GM18951 (cell line): ENCODE data around the gene LIME1.

Experiments used
- POLR2A ChIP-seq: IDR thresholded peaks from 4 replicates; pipeline ENCODE4 v1.6.1; 2011; ENCODE audit warnings: mild to moderate bottlenecking; ENCODE audit not compliant: insufficient read length, insufficient read depth; ENCODE audit errors: extremely low read depth
- in situ Hi-C: fragments of 300-500 bp; cut with MboI; formaldehyde crosslinking; loops from one replicate; pipeline ENCODE4 v1.12.0; 2022; ENCODE audit warnings: low sequenced_read_pairs, mixed read lengths, inconsistent platforms; ENCODE audit not compliant: unreplicated experiment

Gene LIME1

DNA sequence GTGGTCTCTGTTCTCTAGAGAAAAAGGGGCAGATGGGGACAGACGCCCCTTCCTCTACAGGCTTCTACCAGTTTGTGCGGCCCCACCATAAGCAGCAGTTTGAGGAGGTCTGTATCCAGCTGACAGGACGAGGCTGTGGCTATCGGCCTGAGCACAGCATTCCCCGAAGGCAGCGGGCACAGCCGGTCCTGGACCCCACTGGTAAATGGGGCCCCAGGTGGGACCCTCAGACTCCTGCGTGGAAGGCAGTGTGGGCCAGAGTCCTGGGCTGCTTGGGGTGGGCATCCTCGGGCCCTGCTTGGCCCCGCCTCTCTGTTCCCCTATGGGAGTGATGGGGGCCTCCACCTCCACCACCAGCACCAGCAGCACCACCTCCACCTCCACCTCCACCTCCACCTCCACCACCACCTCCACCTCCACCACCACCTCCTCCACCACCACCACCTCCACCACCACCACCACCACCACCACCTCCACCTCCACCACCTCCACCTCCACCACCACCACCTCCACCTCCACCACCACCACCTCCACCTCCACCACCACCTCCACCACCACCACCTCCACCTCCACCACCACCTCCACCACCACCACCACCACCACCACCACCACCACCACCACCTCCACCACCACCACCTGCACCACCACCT, 43.3 kb upstream of the LIME1 start:
- TF ChIP-seq POLR2A: no peak
- in situ Hi-C loops: no loop called here

DNA sequence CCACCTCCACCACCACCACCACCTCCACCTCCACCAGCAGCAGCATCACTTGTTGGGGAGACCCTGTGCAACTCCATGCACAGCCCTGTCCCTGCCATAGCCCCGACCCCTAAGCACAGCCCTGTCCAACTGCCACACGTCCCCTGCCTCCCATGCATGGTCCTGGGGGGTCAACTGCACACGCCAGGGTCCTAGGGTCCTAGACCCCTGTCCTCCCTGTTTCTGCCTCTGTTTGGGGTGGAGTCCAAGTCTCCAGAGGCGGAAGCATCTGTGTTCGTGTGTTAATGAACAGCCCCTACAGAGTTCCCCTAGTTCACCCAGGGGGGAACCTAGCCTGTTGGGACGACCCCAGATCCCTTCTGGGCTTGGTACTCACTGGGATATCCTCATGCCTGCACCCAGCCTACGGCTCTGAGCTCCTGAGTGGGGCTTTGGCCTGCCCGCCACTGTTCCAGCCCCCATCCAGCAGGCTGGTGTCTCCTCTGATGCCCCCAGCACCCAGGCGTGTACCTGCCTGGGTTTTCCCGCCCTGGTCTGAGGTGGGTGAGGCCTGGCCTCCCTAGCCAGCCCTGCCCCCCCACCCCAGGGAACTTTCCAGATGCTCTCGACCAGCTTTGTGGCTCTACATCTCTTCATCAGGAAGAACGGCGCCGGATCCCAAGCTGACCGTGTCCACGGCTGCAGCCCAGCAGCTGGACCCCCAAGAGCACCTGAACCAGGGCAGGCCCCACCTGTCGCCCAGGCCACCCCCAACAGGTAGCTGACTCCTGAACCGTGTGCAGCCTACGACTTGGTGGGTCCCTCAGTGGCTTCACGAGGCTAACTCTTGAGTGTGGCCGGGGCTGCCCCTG, 42.5 kb upstream of the LIME1 start:
- in situ Hi-C loops: no loop called here
- TF ChIP-seq POLR2A: no peak

DNA sequence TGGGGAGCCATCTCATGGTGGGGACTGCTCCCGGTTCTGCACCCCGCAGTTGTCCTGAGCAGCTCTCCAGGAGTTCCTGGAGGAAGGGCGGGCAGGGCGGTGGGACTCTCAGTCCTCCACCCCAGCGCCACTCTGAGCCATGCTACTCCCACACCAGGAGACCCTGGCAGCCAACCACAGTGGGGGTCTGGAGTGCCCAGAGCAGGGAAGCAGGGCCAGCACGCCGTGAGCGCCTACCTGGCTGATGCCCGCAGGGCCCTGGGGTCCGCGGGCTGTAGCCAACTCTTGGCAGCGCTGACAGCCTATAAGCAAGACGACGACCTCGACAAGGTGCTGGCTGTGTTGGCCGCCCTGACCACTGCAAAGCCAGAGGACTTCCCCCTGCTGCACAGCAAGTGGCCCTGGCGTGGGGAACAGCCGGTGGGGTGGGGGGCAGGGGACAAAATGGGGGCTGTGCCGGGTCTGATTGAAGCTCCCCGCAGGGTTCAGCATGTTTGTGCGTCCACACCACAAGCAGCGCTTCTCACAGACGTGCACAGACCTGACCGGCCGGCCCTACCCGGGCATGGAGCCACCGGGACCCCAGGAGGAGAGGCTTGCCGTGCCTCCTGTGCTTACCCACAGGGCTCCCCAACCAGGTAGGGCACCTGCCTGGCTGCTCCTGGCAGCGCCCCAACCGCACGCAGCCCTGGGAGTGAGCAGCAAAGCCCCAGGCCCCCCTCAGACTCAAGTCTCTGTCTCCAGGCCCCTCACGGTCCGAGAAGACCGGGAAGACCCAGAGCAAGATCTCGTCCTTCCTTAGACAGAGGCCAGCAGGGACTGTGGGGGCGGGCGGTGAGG, 41.7 kb upstream of the LIME1 start:
- in situ Hi-C loops: no loop called here
- no peak for TF ChIP-seq POLR2A

DNA sequence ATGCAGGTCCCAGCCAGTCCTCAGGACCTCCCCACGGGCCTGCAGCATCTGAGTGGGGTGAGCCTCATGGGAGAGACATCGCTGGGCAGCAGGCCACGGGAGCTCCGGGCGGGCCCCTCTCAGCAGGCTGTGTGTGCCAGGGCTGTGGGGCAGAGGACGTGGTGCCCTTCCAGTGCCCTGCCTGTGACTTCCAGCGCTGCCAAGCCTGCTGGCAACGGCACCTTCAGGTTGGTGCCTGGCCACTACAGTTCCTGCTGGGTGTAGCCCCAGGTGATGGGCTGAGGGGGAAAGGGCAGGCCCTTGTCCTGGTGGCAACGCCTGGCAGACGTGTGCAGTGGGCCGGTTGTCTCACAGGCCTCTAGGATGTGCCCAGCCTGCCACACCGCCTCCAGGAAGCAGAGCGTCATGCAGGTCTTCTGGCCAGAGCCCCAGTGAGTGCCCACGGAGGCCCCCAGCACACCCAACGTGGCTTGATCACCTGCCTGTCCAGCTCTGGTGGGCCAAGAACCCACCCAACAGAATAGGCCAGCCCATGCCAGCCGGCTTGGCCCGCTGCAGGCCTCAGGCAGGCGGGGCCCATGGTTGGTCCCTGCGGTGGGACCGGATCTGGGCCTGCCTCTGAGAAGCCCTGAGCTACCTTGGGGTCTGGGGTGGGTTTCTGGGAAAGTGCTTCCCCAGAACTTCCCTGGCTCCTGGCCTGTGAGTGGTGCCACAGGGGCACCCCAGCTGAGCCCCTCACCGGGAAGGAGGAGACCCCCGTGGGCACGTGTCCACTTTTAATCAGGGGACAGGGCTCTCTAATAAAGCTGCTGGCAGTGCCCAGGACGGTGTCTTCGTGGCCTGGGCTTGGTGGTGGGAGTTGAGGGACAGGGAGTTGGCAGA, 40.8 kb upstream of the LIME1 start:
- no peak for TF ChIP-seq POLR2A

DNA sequence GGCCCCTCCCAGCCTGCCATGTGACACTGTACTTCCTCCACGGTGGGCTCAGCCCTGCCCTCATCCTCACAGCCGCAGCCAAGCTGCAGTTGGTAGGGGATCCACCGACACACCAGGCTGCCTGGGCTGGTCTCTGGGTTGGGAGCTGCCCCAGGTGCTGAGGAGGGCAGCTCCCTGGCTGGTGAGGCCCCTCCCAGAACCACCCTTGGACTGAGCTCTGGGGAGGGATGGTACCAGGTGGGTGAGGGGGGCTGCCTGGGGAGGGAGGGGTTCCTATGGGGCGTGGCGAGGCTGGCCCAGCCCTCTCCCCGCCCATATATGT, 40.2 kb upstream of the LIME1 start:
- TF ChIP-seq POLR2A: no peak
- in situ Hi-C loops: no loop called here

More for the DNA sequence above, 40.8 kb upstream of the LIME1 start:
- in situ Hi-C loops: no loop called here

DNA sequence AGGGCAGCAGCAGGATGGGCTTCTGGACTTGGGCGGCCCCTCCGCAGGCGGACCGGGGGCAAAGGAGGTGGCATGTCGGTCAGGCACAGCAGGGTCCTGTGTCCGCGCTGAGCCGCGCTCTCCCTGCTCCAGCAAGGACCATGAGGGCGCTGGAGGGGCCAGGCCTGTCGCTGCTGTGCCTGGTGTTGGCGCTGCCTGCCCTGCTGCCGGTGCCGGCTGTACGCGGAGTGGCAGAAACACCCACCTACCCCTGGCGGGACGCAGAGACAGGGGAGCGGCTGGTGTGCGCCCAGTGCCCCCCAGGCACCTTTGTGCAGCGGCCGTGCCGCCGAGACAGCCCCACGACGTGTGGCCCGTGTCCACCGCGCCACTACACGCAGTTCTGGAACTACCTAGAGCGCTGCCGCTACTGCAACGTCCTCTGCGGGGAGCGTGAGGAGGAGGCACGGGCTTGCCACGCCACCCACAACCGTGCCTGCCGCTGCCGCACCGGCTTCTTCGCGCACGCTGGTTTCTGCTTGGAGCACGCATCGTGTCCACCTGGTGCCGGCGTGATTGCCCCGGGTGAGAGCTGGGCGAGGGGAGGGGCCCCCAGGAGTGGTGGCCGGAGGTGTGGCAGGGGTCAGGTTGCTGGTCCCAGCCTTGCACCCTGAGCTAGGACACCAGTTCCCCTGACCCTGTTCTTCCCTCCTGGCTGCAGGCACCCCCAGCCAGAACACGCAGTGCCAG, 39.7 kb upstream of the LIME1 start, which contains the start of gene TNFRSF6B:
TSS of gene TNFRSF6B (plus strand) at position 25 of the 729 bp plus-strand sequence. CDS start at position 141, 116 bp downstream.
- TF ChIP-seq POLR2A: peak; percentile 3
- in situ Hi-C loops: no loop called here

DNA sequence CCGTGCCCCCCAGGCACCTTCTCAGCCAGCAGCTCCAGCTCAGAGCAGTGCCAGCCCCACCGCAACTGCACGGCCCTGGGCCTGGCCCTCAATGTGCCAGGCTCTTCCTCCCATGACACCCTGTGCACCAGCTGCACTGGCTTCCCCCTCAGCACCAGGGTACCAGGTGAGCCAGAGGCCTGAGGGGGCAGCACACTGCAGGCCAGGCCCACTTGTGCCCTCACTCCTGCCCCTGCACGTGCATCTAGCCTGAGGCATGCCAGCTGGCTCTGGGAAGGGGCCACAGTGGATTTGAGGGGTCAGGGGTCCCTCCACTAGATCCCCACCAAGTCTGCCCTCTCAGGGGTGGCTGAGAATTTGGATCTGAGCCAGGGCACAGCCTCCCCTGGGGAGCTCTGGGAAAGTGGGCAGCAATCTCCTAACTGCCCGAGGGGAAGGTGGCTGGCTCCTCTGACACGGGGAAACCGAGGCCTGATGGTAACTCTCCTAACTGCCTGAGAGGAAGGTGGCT, 39.1 kb upstream of the LIME1 start:
- no peak for TF ChIP-seq POLR2A
- in situ Hi-C loops: no loop called here

DNA sequence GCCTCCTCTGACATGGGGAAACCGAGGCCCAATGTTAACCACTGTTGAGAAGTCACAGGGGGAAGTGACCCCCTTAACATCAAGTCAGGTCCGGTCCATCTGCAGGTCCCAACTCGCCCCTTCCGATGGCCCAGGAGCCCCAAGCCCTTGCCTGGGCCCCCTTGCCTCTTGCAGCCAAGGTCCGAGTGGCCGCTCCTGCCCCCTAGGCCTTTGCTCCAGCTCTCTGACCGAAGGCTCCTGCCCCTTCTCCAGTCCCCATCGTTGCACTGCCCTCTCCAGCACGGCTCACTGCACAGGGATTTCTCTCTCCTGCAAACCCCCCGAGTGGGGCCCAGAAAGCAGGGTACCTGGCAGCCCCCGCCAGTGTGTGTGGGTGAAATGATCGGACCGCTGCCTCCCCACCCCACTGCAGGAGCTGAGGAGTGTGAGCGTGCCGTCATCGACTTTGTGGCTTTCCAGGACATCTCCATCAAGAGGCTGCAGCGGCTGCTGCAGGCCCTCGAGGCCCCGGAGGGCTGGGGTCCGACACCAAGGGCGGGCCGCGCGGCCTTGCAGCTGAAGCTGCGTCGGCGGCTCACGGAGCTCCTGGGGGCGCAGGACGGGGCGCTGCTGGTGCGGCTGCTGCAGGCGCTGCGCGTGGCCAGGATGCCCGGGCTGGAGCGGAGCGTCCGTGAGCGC, 38.5 kb upstream of the LIME1 start:
- TF ChIP-seq POLR2A: no peak
- in situ Hi-C loops: no loop called here

DNA sequence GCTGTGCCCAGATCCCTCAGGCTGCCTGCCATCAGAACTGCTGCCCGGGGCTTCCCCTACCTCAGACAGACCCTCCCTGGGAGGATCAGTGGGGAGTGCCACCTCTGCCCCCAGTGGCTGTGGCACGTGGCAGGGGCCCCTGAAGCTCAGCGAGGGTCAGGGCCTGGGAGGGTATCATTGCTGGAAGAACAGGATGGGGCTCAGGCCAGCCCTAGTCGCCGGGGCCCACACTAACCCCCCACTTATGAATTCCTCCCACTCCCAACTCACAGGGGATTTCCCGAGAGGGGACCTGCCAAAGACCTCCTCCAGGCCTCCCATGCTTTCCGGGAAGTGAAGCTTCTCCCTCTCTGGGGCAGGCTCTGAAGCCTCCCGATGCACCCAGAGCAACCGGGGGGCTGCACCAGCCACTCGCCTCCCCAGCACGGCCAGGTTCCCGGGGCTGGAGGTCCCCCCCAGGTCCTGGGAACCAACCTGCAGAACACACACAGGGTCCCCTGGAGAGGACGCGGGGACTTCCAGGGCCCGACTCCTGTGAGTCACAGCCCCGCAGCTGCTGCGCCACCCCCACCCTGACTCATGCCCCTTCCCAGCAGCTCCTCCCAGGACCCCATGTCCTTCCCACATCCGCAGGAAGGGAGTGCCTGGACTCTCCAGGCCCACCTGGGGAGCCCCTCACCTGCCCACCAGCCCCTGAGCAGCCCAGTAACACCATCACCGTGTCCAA, 37.6 kb upstream of the LIME1 start:
- TF ChIP-seq POLR2A: no peak
- in situ Hi-C loops: no loop called here

DNA sequence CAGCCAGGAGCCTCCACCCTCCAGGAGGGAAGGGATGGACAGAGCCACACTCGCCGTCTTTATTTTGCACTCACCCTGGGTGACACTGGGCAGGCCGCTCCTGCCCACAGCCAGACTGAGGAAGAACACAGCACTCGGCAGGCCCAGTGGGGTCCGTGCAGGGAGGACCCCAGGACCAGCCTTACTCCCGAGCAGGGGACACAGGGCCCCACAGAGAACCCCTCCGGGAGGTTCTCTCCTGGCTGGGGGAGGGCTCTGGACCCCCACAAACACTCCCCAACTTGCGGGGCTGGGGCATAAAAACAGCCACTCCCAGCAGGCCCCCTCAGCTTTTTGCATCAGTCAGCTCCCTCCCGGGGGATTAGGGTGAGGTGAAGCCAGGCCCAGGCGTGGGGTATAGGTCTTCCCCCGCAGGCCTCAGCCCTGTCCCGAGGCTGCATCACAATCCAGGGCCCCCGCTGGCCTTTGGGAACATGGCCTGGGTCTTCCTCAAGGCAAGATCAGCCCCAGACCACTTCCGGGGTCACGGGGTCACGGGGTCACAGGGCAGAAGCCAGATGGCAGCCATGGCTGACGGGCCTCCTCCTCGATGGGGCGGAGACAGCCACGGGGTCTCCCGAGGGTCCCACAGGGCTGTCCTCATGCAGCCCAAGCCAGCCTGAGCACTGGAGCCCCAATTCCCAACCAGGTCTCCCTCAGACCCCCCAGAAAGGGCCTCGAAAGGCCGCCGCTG, 36.8 kb upstream of the LIME1 start:
- peak; percentile 11 for TF ChIP-seq POLR2A
- in situ Hi-C loops: no loop called here
